ENCODE results near the gene CPO.

CPO gene, protein sequence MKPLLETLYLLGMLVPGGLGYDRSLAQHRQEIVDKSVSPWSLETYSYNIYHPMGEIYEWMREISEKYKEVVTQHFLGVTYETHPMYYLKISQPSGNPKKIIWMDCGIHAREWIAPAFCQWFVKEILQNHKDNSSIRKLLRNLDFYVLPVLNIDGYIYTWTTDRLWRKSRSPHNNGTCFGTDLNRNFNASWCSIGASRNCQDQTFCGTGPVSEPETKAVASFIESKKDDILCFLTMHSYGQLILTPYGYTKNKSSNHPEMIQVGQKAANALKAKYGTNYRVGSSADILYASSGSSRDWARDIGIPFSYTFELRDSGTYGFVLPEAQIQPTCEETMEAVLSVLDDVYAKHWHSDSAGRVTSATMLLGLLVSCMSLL

DNA sequence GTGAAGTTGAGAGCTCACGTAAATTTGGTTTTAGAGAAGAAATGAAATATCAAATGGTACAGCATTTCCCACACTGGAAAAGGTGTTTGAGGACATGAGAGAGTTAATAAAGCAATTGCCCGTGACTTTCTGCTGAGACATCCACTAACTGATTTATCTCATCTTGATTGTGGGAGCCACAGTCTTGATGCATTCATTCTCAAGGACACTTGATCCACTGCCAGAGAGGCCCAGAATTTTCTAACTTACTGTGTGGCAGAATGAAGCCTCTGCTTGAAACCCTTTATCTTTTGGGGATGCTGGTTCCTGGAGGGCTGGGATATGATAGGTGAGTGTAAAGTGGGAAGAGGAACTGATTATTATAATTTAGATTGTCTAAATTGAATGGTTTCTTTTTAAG is at the start of gene CPO:
TSS of gene CPO (plus strand) at position 179 of the 400 bp plus-strand sequence. CDS start at position 261, 82 bp downstream.
- DNase-seq (ENCODE audit: low read depth, low spot score) = no peak
- CTCF ChIA-PET = no interaction called here
- H3K4me3 ChIP-seq (ENCODE audit: low read depth, low read length) = no peak within 1 kb of the TSS
- POLR2A ChIA-PET = no interaction called here
- no peak for TF ChIP-seq CTCF (IDR thresholded peaks at IDR 0.05; ENCODE audit: insufficient read depth, low read length, missing control alignments)

DNA sequence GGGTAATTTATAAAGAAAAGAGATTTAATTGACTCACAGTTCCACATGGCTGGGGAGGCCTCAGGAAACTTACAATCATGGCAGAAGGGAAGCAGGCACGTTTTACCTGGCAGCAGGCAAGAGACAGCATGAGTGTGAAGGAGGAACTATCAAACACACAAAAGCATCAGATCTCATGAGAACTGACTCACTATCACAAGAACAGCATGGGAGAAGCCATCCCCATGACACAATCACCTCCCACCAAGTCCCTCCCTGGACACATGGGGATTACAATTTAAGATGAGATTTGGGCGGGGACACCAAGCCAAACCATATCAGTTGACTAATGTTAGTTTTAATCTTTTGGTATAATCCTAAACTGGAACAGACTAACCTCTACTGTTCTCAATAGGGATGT is 49.1 kb upstream of the CPO start:
- TF ChIP-seq CTCF (IDR thresholded peaks at IDR 0.05; ENCODE audit: insufficient read depth, low read length, missing control alignments) = no peak
- no peak overlapping the region for H3K4me3 ChIP-seq (ENCODE audit: low read depth, low read length)
- POLR2A ChIA-PET = no interaction called here
- CTCF ChIA-PET = no interaction called here
- DNase-seq (ENCODE audit: low read depth, low spot score) = no peak

GRCh38 chr2:206890926-206891325 is 48.4 kb upstream of the CPO start:
- POLR2A ChIA-PET = no interaction called here
- no peak for DNase-seq (ENCODE audit: low read depth, low spot score)

GRCh38 chr2:206915121-206915520 is 24.2 kb upstream of the CPO start:
- DNase-seq (ENCODE audit: low read depth, low spot score) = peak; percentile 86
- POLR2A ChIA-PET = interaction anchor here (0.7 kb wide), 1 partner anchor 53 kb away, joined by 3 read pairs; no protein-coding TSS in a partner anchor
- no peak overlapping the region for H3K4me3 ChIP-seq (ENCODE audit: low read depth, low read length)
- CTCF ChIA-PET = interaction anchor here (1.6 kb wide), 1 partner anchor 67 kb away, joined by 4 read pairs; no protein-coding TSS in a partner anchor
- no peak for TF ChIP-seq CTCF (IDR thresholded peaks at IDR 0.05; ENCODE audit: insufficient read depth, low read length, missing control alignments)

More at GRCh38 chr2:206890926-206891325, 48.4 kb upstream of the CPO start:
- no peak for TF ChIP-seq CTCF (IDR thresholded peaks at IDR 0.05; ENCODE audit: insufficient read depth, low read length, missing control alignments)
- CTCF ChIA-PET = no interaction called here
- H3K4me3 ChIP-seq (ENCODE audit: low read depth, low read length) = no peak overlapping the region

GRCh38 chr2:206918263-206918662 is 21.1 kb upstream of the CPO start:
- ChIA-PET POLR2A (no interaction called here), CTCF (no interaction called here)
- TF ChIP-seq CTCF (IDR thresholded peaks at IDR 0.05; ENCODE audit: insufficient read depth, low read length, missing control alignments) = no peak
- H3K4me3 ChIP-seq (ENCODE audit: low read depth, low read length) = no peak overlapping the region
- no peak for DNase-seq (ENCODE audit: low read depth, low spot score)

GRCh38 chr2:206920310-206920709 is 19.0 kb upstream of the CPO start:
- CTCF ChIA-PET = no interaction called here
- no peak for DNase-seq (ENCODE audit: low read depth, low spot score)
- TF ChIP-seq CTCF (IDR thresholded peaks at IDR 0.05; ENCODE audit: insufficient read depth, low read length, missing control alignments) = no peak
- POLR2A ChIA-PET = no interaction called here
- H3K4me3 ChIP-seq (ENCODE audit: low read depth, low read length) = no peak overlapping the region

Measured in AG04449 (cell line).